MM.1S (cell line): ENCODE measurements around the gene GRK1.

Experiments
- CTCF ChIP-seq: fragments of 300-600 bp; sonication (generic); IDR thresholded peaks from 2 replicates; pipeline ENCODE4 v1.5.1; 2016; ENCODE audit warnings: antibody characterized with exemption, low read length, mixed read lengths
- EZH2 ChIP-seq: fragments of 300-600 bp; sonication (generic); optimal IDR thresholded peaks from 2 replicates; pipeline ENCODE3; 2017; ENCODE audit warnings: low read depth, mild to moderate bottlenecking, antibody characterized with exemption, low read length, mixed read lengths
- EZH2phosphoT487 ChIP-seq: fragments of 300-600 bp; sonication (generic); IDR thresholded peaks from 2 replicates; pipeline ENCODE4 v1.6.1; 2018; ENCODE audit warnings: antibody characterized with exemption, low read length

GRCh38 chr13:113739527-113740285 lies 72.7 kb downstream of the GRK1 start:
- no peak for TF ChIP-seq EZH2
- no peak for TF ChIP-seq CTCF
- TF ChIP-seq EZH2phosphoT487: no peak
